ENCODE measurements around the gene DPP10.

DNA sequence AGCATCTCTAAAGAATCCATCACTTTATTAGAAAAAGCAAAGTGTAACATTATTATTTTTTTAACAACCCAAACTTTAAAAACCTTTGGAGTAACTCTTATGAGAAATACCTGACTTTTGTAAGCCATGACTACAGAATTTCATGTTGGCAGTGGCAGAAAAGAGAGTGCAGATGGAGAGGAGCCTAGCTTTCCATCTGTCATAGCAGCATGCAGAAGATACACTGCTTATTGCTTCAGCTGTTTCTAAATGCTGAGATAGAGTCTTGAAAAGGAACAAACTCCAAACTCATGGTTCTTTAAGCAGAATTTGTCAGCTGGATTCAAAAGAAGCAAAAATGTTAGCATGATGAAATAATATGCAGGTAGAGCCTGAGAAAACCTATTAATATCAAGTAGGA is 1130.3 kb downstream of the DPP10 start:
- TF ChIP-seq POLR2AphosphoS5 (IDR thresholded peaks at IDR 0.05; ENCODE audit: low read depth, low read length): no peak
- no peak for TF ChIP-seq POLR2A (IDR thresholded peaks at IDR 0.05; ENCODE audit: low read depth, low read length)
